Transverse colon (tissue), 4 donors: ENCODE results near the gene EGFR. TPM values are rescaled to one million over a fixed set of nuclear protein-coding genes. Genes with fewer than 3 reads are reported as not detected.

Source experiments
- DNase-seq: peaks from one replicate; pipeline ENCODE4 v3.0.0-alpha.2; 2019
- H3K27ac ChIP-seq, 4 donors: fragments of 200-600 bp; sonication (generic); 2 replicates each; pipeline ENCODE4 v1.5.1; 2016 to 2018; ENCODE audit warnings: inconsistent platforms in 4 of 4
- H3K27me3 ChIP-seq: fragments of 200-600 bp; sonication (generic); 2 replicates; pipeline ENCODE4 v1.5.1; 2017; ENCODE audit warnings: inconsistent platforms
- H3K36me3 ChIP-seq, 4 donors: fragments of 200-600 bp; sonication (generic); 2 replicates each; pipeline ENCODE4 v1.5.1; 2017 to 2019; ENCODE audit warnings: inconsistent platforms in 4 of 4
- H3K4me1 ChIP-seq, 4 donors: fragments of 200-600 bp; sonication (generic); 2 replicates each; pipeline ENCODE4 v1.5.1; 2017 to 2020; ENCODE audit warnings: inconsistent platforms in 4 of 4
- H3K4me3 ChIP-seq, 4 donors: fragments of 200-600 bp; sonication (generic); 1 replicate in 1 of 4; 2 replicates in 3 of 4; pipeline versions ENCODE4 v1.5.1 to v1.6.1; 2017 to 2019; ENCODE audit warnings: inconsistent platforms in 4 of 4
- H3K9me3 ChIP-seq, 2 donors: fragments of 200-600 bp; sonication (generic); 2 replicates each; pipeline ENCODE4 v1.5.1; 2017 to 2019; ENCODE audit warnings: inconsistent platforms in 2 of 2
- CTCF ChIP-seq, 5 experiments: fragments of 200-600 bp in 3 of 5; fragments of 450-650 bp in 2 of 5; sonication (generic) in 3 of 5; IDR thresholded peaks; 1 replicate in 2 of 5; 2 replicates in 3 of 5; pipeline ENCODE4 v1.5.1; 2016 to 2017; ENCODE audit warnings: antibody characterized with exemption in 5 of 5, inconsistent platforms in 3 of 5, mild to moderate bottlenecking in 2 of 5, moderate library complexity in 1 of 5
- EP300 ChIP-seq: sonication (generic); formaldehyde crosslinking; IDR thresholded peaks from one replicate; pipeline ENCODE4 v1.6.1; 2017; ENCODE audit warnings: antibody characterized with exemption, low read depth
- POLR2A ChIP-seq: fragments of 450-650 bp; IDR thresholded peaks from one replicate; pipeline ENCODE4 v1.6.1; 2016; ENCODE audit warnings: antibody characterized with exemption, mild to moderate bottlenecking, moderate library complexity
- POLR2AphosphoS5 ChIP-seq, 3 donors: sonication (generic); formaldehyde crosslinking; IDR thresholded peaks; one replicate each; pipeline ENCODE4 v1.6.1; 2016; ENCODE audit warnings: antibody characterized with exemption in 3 of 3
- whole genome bisulfite sequencing, 2 donors: methylation state at CpG; one replicate each; pipeline ENCODE4 v1.1.5; 2018; ENCODE audit warnings: low coverage in 1 of 2; 5-methylcytosine and 5-hydroxymethylcytosine counted together
- in situ Hi-C, 4 donors: fragments of 200-750 bp; cut with MboI; loops; one replicate each; pipeline versions ENCODE4 v1.15.0 to v1.15.1; 2017; ENCODE audit warnings: low sequenced_read_pairs in 3 of 4, low pct_ligation_motif_present in 1 of 4, low pct_unique_long_range_greater_than_20kb in 1 of 4
- intact Hi-C: fragments of 100-400 bp; cut with DNase I; formaldehyde crosslinking; loops from one replicate; pipeline ENCODE4 v1.15.1; 2023; ENCODE audit warnings: low total_unique reads
- total RNA-seq, 4 donors: library from RNA; depleted of rRNA; stranded (reverse); fragments of >200 nt; gene quantifications; one replicate each; pipeline ENCODE4 v1.1.0, GENCODE V29; 2016

Gene EGFR
- total RNA-seq, 4 donors from 2014 or later, result 40.0 to 85.7 (median 72.9) TPM

GRCh38 chr7:55185321-55185802 lies 166.5 kb downstream of the EGFR start:
- WGBS, 2 donors, result 78% methylated on average over 8 of the region's 8 CpGs; no CpG with 5 or more reads in 1 of the 2 donors
- DNase-seq, result no peak
- in situ Hi-C loops, result no loop called here
- no peak overlapping the region for H3K27ac ChIP-seq
- TF ChIP-seq CTCF (IDR thresholded peaks at IDR 0.05) (no peak), POLR2AphosphoS5 (IDR thresholded peaks at IDR 0.05) (no peak), POLR2A (no peak), EP300 (no peak)
- no peak overlapping the region for H3K4me3 ChIP-seq
- H3K27me3 ChIP-seq, result no peaks in the 10 kb centered on the region
- H3K9me3 ChIP-seq, result no peaks in the 10 kb centered on the region
- H3K4me1 ChIP-seq, result peaks cover 5 to 17% (median 12%) of the 10 kb centered on the region in 4 donors
- H3K36me3 ChIP-seq, result no peaks in the 10 kb centered on the region
- intact Hi-C loops, result no loop called here

- intact Hi-C loops, result no loop called here
- no peak for DNase-seq
- H3K4me1 ChIP-seq, result peaks cover 5 to 17% (median 12%) of the 10 kb centered on the region in 4 donors
- no peak overlapping the region for H3K27ac ChIP-seq
- in situ Hi-C loops, result no loop called here
- no peak for TF ChIP-seq POLR2AphosphoS5 (IDR thresholded peaks at IDR 0.05)
- TF ChIP-seq CTCF (IDR thresholded peaks at IDR 0.05), result no peak
- H3K27me3 ChIP-seq, result no peaks in the 10 kb centered on the region
- H3K36me3 ChIP-seq, result peaks cover 0 to 5% (median 0%) of the 10 kb centered on the region in 4 donors
- H3K9me3 ChIP-seq, result no peaks in the 10 kb centered on the region
- 86 to 90% methylated on average over 4 to 15 of the region's 15 CpGs for WGBS, 2 donors
- no peak overlapping the region for H3K4me3 ChIP-seq
These were observed 167.3 kb downstream of the EGFR start for GRCh38 chr7:55185941-55186609.

- Histone ChIP-seq H3K4me3 (no peak overlapping the region), H3K36me3 (peaks cover 0 to 6% (median 0%) of the 10 kb centered on the region in 4 donors)
These were observed 169.1 kb downstream of the EGFR start for GRCh38 chr7:55187701-55188491.

More at GRCh38 chr7:55187701-55188491, 169.1 kb downstream of the EGFR start:
- Histone ChIP-seq H3K27me3 (no peaks in the 10 kb centered on the region), H3K4me1 (peaks cover 5 to 17% (median 12%) of the 10 kb centered on the region in 4 donors), H3K9me3 (no peaks in the 10 kb centered on the region), H3K27ac (peak overlapping the region; percentile 30 to 53 (median 42))
- TF ChIP-seq EP300, result no peak
- no peak for TF ChIP-seq POLR2AphosphoS5 (IDR thresholded peaks at IDR 0.05)
- no peak for TF ChIP-seq CTCF (IDR thresholded peaks at IDR 0.05)
- TF ChIP-seq POLR2A, result no peak
- intact Hi-C loops (no loop called here), in situ Hi-C loops (no loop called here)
- 14 to 40% methylated on average over 8 to 11 of the region's 11 CpGs for WGBS, 2 donors
- peak; percentile 19 for DNase-seq
